ENCODE measurements around the gene ZBTB40.

ZBTB40 gene, protein sequence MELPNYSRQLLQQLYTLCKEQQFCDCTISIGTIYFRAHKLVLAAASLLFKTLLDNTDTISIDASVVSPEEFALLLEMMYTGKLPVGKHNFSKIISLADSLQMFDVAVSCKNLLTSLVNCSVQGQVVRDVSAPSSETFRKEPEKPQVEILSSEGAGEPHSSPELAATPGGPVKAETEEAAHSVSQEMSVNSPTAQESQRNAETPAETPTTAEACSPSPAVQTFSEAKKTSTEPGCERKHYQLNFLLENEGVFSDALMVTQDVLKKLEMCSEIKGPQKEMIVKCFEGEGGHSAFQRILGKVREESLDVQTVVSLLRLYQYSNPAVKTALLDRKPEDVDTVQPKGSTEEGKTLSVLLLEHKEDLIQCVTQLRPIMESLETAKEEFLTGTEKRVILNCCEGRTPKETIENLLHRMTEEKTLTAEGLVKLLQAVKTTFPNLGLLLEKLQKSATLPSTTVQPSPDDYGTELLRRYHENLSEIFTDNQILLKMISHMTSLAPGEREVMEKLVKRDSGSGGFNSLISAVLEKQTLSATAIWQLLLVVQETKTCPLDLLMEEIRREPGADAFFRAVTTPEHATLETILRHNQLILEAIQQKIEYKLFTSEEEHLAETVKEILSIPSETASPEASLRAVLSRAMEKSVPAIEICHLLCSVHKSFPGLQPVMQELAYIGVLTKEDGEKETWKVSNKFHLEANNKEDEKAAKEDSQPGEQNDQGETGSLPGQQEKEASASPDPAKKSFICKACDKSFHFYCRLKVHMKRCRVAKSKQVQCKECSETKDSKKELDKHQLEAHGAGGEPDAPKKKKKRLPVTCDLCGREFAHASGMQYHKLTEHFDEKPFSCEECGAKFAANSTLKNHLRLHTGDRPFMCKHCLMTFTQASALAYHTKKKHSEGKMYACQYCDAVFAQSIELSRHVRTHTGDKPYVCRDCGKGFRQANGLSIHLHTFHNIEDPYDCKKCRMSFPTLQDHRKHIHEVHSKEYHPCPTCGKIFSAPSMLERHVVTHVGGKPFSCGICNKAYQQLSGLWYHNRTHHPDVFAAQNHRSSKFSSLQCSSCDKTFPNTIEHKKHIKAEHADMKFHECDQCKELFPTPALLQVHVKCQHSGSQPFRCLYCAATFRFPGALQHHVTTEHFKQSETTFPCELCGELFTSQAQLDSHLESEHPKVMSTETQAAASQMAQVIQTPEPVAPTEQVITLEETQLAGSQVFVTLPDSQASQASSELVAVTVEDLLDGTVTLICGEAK

DNA sequence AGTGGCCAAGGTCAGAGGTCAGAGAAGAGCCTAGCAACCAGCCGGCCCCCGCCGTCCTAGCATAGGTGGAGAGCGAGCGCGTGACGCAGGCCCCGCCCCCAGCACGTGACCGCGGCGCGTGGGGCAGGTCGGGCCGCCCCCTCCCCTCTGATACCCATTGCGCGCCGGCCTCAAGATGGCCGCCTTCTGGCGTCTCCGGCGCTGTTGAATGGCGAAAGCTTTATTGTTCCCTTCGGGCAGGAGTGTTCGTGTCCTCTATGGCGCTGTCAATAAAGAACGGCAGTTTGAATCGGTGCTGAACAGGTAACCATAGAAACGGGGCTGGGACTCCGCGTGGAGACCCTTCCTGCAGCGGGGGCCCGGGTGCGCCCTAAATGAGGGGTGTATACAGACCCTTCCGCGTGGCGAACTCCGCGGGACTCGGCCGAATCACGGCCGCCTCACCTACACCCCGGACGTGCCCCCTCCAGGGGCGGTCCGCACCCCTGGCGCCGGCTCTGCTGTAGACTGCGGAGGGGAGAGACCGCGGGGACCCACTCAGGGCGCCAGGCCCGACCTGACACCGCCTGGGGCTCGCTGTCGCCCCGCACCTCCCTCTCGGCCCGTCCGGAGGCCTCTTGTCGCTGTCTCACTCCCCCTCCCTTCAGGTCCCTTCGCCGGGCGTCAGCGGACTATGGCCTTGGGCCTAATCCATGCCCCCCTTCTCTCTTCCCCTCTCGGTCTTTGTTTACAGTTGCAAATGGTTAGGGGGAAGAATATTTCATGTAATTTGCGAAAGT lies at the start of gene ZBTB40:
Gene ZBTB40 (plus strand): TSS at position 150 of the 779 bp plus-strand sequence. CDS start 38,098 bp downstream, outside the sequence.
- peak; percentile 97 for DNase-seq (ENCODE audit: low read depth)

DNA sequence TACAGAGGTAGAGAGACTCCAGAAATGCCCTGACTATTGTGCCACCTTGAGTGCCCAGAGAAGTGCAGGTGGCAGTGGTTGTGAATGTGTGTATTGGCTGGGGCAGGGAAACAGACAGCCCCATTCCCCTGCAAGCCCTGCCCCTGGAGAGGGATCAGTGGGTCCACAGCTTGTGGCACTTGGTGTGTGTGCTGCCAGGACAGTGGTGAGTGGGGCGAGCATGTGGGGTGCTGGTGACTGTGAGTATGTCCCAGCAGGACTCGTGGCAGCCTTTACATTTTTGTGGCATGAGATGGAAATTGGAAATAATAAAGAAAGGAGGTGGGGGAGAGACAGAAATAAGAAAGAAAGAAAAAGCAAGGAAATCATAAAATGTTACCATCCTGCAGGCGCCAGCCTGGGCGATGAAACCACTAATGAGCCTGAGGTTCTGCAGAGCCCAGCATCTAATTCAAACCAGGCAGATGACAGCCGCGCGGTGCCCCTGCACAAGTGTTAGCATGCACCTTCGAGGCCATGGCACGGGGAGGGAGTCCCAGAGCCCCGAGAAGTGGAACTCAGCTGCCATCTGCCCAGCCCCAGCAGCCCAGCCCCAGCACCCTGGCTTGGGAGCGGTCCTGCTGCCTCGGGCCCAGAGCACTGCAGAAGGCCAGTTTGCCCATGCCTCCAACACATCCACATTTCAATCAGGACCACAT lies 49.1 kb upstream of the ZBTB40 start:
- DNase-seq (ENCODE audit: low read depth): no peak

DNA sequence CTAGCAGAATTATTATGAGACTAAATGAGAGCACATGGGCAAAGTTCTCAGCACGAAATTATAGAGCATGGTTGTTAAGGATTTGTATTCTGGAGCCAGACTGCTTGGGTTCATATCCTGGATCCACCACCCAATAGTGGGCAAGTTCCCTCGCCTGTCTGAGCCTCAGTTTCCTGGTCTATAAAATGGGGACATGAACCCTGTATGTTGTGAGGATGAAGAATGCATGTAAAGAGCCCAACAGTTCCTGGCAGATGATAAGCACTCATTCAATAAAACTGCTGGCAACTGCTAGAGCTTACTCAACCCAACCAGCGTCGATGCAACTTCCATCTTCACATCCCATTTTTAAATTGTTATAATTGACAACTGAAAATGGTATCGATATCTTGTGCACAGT lies 47.2 kb upstream of the ZBTB40 start:
- DNase-seq (ENCODE audit: low read depth): no peak

DNA sequence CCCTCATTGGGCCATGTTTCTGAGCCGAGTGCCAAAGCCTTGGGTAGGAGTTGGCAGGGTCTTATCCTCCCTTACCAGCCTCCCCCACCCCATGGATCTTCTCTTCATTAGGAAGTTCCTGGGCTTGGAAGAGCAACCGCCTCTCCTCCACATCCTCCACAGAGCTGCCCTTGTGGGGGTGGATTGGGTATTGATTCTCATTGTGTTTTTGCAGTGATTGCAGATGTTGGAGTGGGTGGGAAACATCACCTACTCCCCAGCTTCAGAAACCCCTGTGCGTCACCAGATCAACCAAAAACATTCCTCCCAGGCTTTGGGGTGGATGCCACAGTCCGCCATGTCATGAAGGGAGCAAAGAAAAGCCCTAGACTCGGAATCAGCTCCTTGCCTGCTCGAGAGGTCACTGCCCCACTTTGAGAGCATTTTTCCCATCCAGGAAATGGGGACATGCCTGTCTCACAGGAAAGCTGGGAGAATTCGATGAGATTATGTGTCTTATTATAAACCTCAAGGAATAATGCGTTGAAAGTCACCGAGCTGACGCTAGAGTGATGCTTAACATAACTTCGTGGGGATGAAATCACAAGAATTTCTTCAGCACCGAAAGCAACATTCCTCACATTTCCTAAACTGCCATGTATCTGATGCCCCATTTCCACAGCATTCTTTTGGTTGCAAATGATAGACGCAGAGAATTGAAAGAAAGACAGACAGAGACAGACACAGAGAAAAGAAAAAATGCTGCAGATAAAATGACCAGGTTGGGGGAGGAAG lies 44.7 kb upstream of the ZBTB40 start:
- DNase-seq (ENCODE audit: low read depth): no peak

DNA sequence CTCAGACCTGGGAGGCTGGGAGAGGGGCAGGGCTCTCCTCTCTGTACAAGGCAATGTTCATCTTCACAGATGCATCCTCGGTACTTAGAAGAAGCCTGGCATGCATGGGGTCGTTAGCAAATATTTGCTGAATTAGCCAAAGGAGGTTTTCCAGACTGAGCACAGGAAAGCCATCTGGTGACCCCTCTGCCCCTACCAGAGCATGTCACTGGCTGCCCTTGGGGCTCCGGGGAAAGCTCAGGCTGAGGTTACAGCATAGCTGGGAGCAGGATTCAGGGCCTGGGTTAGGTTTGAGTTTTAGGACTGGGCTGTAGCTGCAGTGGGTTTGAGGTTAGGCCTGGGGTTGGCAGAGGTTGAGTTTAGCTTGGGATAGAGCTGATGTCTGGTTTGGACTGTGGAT lies 43.4 kb upstream of the ZBTB40 start:
- no peak for DNase-seq (ENCODE audit: low read depth)

DNA sequence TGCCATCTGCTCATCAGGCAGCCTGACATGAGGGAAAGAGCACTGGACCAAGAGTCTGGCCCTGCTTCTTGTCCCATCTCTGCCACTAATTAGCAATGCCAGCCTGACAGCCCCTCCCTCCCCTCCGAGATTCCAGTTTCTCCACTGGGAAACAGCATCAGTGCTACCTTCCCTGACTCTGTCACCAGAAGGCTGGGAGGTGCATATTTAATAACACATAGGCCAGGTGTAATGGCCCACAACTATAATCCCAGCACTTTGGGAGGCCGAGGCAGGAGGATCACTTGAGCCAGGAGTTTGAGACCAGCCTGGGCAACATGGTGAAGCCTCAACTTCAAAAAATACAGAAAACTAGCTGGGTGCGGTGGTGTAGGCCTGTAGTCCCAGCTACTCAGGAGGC lies 41.2 kb upstream of the ZBTB40 start:
- DNase-seq (ENCODE audit: low read depth): no peak

DNA sequence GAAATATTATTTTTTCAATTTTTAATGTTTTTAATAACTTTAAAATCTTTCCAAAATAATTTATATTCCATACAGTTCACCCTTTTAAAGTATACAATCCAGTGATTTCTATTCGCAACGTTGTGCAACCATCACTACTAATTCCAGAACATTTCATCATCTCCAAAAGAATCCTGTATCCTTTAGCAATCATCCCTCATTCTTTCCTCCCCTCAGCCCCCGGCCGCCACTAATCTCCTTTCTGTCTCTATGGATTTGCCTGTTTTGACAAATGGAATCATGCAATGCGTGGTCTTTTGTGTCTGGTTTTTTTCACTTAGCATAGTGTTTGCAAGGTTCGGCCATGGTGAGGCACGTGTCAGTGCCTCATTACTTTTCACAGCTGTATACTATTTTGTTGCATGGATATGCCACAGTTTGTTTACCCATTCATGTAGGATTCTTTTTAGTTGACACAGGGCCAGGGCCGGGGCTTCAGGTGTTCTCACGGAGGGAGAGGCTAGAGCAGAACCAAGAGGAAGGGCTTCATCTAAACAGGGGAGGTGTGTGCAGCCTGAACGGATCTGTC lies 40.6 kb upstream of the ZBTB40 start:
- DNase-seq (ENCODE audit: low read depth): no peak

DNA sequence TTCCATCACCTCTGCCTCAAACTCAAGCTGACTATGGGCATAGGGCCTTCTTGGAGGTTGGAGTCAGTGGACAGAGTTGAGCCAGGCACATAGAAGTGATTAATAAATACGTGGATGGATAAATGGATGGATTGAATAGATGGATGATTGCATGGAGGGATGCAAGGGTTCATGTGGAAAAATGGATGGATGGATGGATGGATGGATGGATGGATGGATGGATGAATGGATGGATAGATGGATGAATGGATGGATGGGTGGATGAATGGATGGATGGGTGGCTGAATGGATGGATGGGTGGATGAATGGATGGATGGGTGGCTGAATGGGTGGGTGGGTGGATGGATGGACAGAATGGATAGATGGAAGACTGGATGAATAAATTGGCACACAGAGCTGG lies 40.1 kb upstream of the ZBTB40 start:
- no peak for DNase-seq (ENCODE audit: low read depth)

DNA sequence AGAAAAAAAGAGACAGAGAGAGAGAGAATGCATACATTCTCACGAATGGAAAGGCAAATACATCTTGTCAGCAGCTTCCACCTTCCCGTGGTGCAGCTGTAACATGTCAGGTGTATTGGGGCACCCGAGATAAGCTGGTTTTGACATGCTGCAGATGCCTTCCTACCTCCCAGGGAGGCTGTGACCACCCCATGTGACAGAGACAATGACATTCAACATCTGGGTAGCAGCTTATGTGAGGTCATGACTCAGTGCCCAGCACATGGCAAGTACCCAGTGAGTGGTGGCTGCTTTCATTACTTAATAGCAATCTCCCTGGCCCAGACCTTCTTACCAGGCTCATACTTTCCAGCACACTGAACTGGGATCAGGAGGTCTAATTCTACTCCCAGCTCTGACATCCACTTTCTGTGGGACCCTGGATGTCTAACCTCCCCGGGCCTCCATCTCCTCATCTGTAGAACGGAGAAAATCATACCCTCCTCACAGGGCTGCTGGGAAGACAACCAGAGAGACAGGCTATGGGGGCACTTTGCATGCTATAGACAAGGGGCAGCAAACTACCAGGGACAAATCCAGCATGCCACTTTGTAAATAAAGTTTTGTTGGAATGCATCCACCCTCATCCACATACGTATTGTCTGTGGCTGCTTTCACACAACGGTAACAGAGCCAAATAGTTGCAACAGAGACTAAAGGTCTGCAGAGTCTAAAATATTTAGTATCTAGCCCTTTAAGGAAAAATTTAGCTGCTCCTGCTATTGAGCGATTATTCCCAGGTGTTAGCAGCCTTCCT lies 38.5 kb upstream of the ZBTB40 start:
- no peak for DNase-seq (ENCODE audit: low read depth)

DNA sequence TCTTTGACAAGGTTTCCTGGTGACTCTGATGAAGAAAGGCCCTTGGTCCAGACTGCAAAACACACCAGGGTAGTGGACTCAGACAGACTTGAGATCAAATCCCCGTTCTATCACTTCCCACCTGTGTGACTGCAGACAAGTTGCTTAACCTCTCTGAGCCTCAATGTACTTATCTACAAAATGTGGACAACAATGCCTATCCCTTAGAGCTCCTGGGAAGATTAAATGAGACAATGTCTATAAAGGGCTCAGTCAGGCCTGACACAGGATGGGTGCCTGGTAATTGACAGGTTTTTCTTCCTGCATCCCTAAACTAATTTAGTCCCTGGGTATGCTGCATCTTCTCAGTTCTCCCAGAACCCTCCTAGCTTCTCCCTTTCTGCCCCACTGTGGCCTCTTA lies 37.9 kb upstream of the ZBTB40 start:
- no peak for DNase-seq (ENCODE audit: low read depth)

DNA sequence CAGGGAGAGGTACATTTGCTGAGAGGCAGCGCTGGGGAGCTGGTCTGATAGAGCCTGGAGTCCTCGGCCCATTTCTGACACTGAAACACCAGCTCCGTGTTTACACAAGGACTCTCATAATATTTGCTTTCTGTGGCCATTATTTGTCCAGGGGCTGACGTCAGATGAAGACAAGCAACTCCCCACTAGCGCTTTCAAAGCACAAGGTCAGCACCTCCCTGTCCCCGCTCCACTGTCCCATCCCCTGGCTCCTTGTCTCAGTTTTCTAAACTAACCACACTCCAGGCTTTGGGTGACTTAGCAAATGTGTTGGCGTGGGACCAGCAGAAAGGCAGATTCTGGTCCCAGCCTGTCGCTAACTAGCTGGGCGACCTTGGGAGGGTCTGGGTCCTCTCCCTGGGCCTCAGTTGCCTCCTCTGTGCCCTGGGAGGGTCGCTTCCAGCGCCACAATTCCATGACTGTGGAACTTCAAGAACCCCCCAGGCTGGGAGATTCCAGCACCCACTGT lies 37.4 kb upstream of the ZBTB40 start:
- DNase-seq (ENCODE audit: low read depth): no peak

DNA sequence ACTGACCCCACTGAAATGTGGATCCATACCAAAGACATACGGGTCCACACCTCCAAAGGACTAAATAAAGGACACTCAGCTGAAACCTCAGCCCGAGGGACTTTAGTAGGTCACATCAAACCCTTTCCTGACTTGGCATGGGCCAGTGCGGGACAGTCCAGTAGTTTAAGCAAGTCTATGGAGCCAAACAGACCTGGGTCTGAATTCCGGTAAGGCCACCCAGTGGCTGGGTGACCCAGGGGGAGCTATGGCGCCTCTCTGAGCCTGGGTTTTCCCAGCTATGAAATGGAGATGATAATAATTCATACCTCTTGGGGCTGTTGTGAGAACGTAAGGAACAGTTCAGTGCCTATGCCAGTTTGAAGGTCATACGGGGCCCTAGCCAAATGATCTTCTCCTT lies 36.2 kb upstream of the ZBTB40 start:
- no peak for DNase-seq (ENCODE audit: low read depth)

DNA sequence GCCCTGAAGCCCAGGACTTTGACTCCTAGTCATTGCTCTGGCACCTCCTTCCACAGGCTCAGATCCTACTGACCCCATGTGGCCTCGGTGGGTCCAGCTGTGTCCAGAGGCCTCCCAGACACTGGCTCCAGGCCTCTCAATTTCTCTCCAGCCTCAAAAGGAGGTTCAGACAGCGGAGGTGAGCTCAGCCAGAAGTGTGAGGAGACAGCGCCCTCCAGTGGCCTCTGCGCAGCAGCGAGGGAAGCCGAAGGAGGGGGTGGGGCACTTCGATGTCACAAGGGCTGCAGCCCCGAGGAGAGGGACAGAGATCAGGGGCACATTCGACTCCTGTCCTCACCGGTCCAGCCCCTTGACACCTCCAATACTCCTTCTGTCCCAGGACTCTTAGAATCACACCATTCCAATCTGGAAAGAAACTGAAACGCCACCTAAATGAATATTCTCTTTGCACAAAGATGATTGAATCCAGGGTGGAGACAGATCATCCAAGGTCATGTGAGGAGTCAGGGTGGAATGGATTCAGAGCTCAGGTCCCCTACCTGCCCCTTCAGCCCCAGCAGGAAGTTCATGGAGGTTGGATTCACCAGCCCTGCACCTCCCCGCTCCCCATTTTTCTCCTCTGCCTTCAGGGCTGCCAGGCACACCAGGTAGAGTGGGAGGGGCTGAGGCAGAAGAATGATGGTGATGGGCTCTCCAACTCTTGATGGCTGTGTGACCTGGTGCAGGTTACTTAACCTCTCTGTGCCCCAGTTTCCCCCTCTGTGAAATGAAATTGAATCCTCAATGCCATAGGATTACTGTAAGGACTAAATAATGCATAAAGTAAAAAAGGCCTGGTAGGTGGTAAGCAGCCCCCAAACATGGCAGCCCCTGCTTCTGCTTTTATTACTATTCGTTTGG lies 34.8 kb upstream of the ZBTB40 start:
- peak; percentile 53 for DNase-seq (ENCODE audit: low read depth)

DNA sequence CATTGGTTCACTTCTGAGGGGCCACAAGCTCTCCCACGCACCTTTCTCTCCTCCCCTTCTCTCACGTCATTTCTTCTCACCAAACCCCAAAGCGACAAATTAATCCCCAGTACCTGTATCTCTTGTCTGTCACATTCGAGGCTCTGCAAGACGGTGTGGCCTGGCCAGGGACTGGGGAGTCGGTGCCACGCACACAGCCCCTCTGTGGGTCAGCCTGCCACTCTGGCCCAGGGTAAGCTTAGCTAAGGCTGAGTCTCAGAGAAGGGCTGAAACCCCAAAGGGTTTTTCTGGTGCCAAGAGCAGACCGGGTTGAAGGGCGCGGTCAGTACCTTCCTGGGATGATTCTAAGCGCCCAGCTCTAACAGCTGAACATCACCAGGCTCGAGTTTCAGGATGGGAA lies 34.2 kb upstream of the ZBTB40 start:
- no peak for DNase-seq (ENCODE audit: low read depth)

DNA sequence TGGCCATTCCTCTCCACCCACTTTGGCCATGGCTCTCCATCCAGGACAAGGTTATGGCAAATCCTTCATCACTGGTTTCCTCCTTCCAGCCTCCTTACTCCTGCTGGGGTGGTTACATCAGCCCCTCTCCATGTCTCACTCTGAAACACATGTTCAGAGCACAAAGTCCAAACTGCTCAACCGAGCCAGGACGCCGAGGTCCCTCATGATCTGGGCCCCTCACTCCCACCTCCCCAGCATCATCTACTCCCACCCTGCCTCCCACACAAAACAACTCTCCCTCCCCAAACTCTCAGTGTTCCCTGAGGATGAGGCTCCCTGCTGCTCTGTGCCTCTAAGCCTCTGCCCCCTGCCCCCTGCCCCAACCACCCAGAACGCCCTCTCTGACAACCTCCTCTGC lies 33.3 kb upstream of the ZBTB40 start:
- no peak for DNase-seq (ENCODE audit: low read depth)

DNA sequence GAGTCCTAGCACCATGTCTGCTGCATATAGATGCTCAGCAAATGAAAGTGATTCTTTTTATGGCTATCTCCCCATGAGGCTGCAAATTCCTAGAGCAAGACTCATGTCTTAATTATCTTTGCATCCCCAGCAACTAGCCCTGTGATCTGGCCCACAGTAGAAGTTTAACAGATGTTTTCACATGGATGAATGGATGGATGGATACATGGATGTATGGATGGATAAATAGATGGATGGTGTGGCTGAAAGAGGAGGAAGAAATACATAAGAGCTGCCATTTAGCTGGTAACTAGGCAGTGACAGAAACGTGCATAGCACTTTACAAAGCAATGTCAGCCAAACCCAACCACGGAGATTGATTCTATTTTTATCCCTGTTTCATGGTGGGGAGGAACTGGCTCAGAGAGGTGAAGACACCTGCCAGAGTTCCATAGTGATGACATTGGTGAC lies 32.7 kb upstream of the ZBTB40 start:
- no peak for DNase-seq (ENCODE audit: low read depth)

DNA sequence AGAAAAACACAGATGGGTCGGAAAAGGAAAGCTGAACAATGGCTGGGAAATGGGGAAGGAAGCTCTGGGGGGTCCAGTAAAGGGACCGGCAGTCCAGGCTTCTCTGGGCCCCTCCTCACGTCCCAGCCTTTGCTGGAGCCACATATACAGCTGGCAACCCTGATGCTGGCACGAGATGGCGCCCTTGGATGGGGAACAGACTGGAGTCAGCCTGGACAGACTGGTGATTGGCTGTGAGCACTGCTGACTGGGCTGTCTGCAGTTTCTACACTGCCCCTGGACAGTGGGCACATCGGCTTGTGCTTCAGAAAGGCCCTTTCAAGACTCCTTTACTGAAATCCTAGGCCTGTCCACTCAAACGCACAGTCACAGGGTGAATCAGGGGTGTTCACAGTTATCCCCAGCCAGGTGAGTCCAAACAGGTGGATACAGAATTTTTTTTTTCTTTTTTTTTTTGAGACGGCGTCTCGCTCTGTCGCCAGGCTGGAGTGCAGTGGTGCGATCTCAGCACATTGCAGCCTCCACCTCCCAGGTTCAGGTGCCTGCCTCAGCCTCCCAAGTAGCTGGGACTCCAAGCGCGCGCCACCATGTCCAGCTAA lies 31.1 kb upstream of the ZBTB40 start:
- DNase-seq (ENCODE audit: low read depth): peak; percentile 33
